Measurements from ENCODE around the gene RSPH1.

DNA sequence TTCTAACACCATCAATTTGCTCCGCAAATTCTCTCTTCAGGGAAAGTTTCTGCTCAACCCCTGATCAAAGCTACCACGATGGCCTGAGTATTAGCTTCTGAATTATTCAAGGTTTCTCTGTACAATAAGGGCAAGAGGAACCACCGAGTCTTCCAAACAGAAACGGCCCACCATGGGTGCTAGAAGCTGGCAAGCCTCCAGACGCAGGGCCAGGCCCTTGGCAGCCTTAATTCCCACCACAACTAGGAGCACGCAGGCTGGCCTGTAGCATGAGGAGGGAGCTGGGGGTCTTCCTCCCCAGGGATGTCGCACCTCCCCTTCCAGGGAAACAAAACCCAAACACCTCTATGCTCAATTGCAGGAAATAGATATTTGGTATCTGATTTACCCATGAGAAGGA lies 11.1 kb downstream of the RSPH1 start:
- TF ChIP-seq, protein P1, sequence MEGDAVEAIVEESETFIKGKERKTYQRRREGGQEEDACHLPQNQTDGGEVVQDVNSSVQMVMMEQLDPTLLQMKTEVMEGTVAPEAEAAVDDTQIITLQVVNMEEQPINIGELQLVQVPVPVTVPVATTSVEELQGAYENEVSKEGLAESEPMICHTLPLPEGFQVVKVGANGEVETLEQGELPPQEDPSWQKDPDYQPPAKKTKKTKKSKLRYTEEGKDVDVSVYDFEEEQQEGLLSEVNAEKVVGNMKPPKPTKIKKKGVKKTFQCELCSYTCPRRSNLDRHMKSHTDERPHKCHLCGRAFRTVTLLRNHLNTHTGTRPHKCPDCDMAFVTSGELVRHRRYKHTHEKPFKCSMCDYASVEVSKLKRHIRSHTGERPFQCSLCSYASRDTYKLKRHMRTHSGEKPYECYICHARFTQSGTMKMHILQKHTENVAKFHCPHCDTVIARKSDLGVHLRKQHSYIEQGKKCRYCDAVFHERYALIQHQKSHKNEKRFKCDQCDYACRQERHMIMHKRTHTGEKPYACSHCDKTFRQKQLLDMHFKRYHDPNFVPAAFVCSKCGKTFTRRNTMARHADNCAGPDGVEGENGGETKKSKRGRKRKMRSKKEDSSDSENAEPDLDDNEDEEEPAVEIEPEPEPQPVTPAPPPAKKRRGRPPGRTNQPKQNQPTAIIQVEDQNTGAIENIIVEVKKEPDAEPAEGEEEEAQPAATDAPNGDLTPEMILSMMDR (IDR thresholded peaks at IDR 0.05) = no peak
- TF ChIP-seq EHMT2 (IDR thresholded peaks at IDR 0.05; ENCODE audit: low read depth) = no peak
- TF ChIP-seq GATA3 (IDR thresholded peaks at IDR 0.05; ENCODE audit: borderline replicate concordance) = no peak
